AG04449 (cell line): Measurements from ENCODE around the gene SORL1.
A peak's percentile ranks its signal among the peaks of the same experiment; 100 is the strongest.

Experiments used
- CTCF ChIA-PET: fragments of 350-600 bp; formaldehyde crosslinking; extraction: SDS; loops from one replicate; lab custom pipeline; 2021; ENCODE audit warnings: antibody characterized with exemption; lab: Yijun Ruan, JAX
- POLR2A ChIA-PET: fragments of 400-600, 350-600 bp; formaldehyde crosslinking; extraction: SDS; loops from one replicate; lab custom pipeline; 2020; ENCODE audit warnings: antibody characterized with exemption, inconsistent platforms; lab: Yijun Ruan, JAX
- DNase-seq: peaks from one replicate; pipeline ENCODE4 v3.0.0-alpha.2; 2010; ENCODE audit warnings: low read depth, low spot score
- H3K4me3 ChIP-seq: 2 replicates; pipeline ENCODE4 v1.5.1; 2011; ENCODE audit warnings: low read depth, mild to moderate bottlenecking, control low read depth, low read length
- TF ChIP-seq, protein P1 (sequence below): IDR thresholded peaks from one replicate; pipeline ENCODE4 v1.5.1; 2011; ENCODE audit warnings: mild to moderate bottlenecking, moderate library complexity, low read length, control low read depth, inconsistent platforms; ENCODE audit not compliant: insufficient read depth; ENCODE audit errors: missing control alignments

SORL1 gene

DNA sequence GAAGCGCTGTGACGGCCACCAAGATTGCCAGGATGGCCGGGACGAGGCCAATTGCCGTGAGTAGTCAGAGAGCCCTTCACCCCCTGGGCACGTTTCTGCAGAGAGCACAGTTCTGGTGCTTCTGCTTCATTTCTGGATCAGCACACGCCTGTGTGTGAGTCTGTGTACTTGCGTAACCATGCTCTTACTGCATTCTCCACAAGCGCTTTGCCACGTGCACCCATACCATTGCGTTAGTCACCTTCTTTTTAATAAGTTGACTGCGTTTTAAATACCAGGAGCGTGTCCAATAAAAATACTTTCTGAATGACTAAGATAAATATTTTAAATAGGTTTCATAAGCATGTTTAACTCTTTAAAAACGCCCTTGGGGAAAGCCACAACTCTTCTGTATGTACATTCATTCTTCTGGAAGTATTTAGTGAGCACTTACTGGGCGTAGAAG, 143.6 kb downstream of the SORL1 start:
- peak; percentile 99 for DNase-seq
- TF ChIP-seq, protein P1, sequence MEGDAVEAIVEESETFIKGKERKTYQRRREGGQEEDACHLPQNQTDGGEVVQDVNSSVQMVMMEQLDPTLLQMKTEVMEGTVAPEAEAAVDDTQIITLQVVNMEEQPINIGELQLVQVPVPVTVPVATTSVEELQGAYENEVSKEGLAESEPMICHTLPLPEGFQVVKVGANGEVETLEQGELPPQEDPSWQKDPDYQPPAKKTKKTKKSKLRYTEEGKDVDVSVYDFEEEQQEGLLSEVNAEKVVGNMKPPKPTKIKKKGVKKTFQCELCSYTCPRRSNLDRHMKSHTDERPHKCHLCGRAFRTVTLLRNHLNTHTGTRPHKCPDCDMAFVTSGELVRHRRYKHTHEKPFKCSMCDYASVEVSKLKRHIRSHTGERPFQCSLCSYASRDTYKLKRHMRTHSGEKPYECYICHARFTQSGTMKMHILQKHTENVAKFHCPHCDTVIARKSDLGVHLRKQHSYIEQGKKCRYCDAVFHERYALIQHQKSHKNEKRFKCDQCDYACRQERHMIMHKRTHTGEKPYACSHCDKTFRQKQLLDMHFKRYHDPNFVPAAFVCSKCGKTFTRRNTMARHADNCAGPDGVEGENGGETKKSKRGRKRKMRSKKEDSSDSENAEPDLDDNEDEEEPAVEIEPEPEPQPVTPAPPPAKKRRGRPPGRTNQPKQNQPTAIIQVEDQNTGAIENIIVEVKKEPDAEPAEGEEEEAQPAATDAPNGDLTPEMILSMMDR, result no peak
- H3K4me3 ChIP-seq, result no peak overlapping the region
- ChIA-PET POLR2A (interaction anchor here (1.0 kb wide), 1 partner anchor 619 kb away, joined by 4 read pairs; no protein-coding TSS in a partner anchor), CTCF (interaction anchor here (1.1 to 2.4 kb wide), 3 partner anchors 59 to 402 kb away, joined by 4 to 11 read pairs (median 5); no protein-coding TSS in a partner anchor)

DNA sequence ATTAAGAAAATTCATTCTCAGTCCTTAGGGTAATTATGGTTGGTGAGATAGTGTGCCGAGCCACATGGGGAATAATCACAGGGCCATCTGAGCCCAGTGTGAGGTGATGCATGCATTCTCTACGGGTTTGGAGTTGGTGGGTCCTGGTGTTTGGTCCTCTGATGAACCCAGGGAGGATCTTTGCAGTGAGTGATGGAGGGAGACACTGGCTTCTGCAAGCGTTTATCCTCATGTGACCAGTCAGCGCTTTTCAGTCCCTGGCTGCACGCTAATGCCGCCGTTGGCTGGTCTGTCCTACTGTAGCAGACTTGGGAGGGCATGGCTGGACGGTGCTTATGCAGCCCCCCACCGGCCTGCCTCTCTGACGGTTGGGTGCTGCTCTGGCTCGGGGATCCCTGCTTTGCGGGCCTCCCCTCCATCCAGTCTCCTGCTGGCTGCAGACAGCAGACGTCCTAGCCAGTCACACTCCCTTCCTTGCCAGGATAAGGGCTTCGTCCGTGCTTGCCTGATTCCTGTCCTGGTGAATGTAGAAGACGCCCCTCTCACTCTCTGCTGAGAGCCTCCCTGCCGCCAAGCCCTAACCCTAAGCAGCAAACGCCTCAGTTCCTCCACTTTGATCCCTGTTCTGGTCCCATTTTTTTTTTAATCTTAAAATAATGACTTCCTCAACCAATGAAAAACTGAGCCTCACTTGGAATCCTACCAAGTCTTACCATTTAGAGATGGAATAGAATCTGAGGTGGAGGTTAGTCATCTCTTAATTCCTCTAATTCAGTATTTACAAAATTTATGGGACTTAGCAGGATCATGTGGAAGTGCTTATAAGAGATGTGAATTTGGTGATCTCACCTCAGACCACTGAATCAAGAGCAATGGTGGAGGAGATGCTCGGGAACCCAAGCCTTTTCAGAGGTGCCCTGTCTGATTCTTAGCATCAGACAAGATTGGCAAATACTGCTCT, 144.4 kb downstream of the SORL1 start:
- ChIA-PET POLR2A (interaction anchor here (1.0 kb wide), 1 partner anchor 618 kb away, joined by 4 read pairs; no protein-coding TSS in a partner anchor), CTCF (no interaction called here)
- no peak for DNase-seq
- no peak overlapping the region for H3K4me3 ChIP-seq
- TF ChIP-seq, protein P1, result no peak

DNA sequence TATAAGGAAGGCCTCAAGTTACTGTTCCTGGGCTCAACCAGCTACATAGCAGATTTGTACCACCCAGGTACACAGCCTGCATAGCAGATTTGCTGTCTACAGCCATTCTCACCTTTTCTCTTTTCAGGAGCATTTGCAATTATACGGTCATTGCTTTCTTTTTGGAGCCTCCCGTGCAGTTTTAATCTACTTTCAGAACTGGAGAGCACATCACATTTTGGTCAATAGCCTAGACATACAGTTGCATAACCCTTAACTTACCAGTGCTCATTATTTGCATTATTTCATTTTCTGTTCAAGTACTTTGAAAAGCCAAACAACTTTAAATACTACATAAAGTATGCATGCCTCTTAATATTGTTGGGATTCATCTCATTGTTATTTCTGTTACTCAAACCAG, 151.2 kb downstream of the SORL1 start:
- DNase-seq, result no peak
- TF ChIP-seq, protein P1, result no peak
- ChIA-PET POLR2A (no interaction called here), CTCF (no interaction called here)
- H3K4me3 ChIP-seq, result no peak overlapping the region

DNA sequence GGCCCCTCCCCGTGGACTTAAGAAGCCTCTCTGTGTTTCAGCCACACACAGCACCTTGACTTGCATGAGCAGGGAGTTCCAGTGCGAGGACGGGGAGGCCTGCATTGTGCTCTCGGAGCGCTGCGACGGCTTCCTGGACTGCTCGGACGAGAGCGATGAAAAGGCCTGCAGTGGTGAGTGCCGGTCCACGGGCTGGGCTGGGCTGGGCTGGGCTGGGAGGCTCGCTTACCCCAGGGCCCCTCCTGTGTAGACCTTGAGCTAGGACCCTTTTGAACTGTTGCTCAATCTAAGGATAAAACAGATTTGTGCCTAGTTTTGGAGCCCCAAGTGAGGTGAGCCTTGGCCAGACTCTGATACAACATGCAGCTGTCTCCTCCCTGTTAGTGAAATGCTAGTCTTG, 152.0 kb downstream of the SORL1 start:
- ChIA-PET POLR2A (no interaction called here), CTCF (no interaction called here)

DNA sequence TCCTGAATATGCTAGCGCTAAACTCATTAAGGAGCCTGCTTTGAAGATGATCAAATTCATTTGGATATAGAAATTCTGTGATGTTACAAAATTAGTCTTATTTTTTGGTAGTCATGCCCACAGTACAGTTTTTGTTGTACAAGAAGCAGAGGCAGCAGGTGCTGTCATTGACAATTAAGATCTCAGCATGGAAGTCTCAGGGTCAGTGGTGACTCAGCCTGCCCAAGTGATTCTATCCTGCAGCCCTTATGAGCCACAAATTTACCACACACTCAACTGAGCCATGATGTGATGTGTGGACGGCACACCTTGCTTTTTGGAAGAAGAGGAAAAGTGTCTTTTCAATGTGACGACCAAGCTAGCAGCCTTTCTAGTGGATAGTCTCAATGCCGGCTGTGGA, 154.2 kb downstream of the SORL1 start:
- no peak for DNase-seq
- ChIA-PET CTCF (no interaction called here), POLR2A (no interaction called here)
- H3K4me3 ChIP-seq, result no peak overlapping the region
- TF ChIP-seq, protein P1, result no peak

More for the DNA sequence above, 152.0 kb downstream of the SORL1 start:
- no peak overlapping the region for H3K4me3 ChIP-seq
- TF ChIP-seq, protein P1, result no peak
- DNase-seq, result no peak

DNA sequence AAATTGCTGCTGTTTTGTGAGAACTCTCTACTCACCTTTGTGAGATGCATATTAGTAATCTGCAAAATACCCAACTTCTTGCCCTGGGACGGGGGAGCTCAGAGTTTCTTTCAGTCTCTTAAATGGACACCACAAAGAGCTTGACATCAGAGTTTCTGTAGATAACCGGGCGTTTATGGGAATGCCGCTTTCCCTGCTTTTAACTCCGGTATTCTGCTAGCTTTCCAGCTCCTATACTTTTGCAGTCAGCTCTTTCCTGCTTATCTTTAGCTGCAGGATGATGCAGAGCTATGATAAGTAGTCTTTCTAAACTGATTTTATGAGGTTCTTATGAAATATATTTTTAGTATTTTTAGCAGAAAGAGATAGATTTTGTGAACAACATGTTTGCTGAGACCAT, 155.2 kb downstream of the SORL1 start:
- POLR2A ChIA-PET, result no interaction called here
- H3K4me3 ChIP-seq, result no peak overlapping the region
- CTCF ChIA-PET, result no interaction called here
- no peak for DNase-seq
- TF ChIP-seq, protein P1, result no peak
